HEK293T (cell line): Measurements from ENCODE around the gene SNAPC5.

ENCODE experiments used
- CTCF ChIA-PET: fragments of 350-600 bp; formaldehyde crosslinking; extraction: SDS; loops from one replicate; lab custom pipeline; 2021; ENCODE audit warnings: antibody characterized with exemption, inconsistent platforms; lab: Yijun Ruan, JAX
- POLR2A ChIA-PET: fragments of 350-600 bp; formaldehyde crosslinking; extraction: SDS; loops from one replicate; lab custom pipeline; 2020; ENCODE audit warnings: antibody characterized with exemption, inconsistent platforms; lab: Yijun Ruan, JAX
- DNase-seq: peaks from one replicate; pipeline ENCODE4 v3.0.0; 2012; ENCODE audit warnings: mixed read lengths; ENCODE audit errors: extremely low spot score
- ARNT ChIP-seq: fragments of 450-650 bp; IDR thresholded peaks from 2 replicates; pipeline ENCODE4 v1.6.1; 2017; ENCODE audit warnings: mild to moderate bottlenecking
- BHLHE40 ChIP-seq: fragments of 450-650 bp; IDR thresholded peaks from 2 replicates; pipeline ENCODE4 v1.6.1; 2016; ENCODE audit warnings: mild to moderate bottlenecking, moderate library complexity, borderline replicate concordance
- CTBP1 ChIP-seq: fragments of 450-650 bp; IDR thresholded peaks from 2 replicates; pipeline ENCODE4 v1.6.1; 2016; ENCODE audit warnings: borderline replicate concordance
- ELF4 ChIP-seq: fragments of 450-650 bp; IDR thresholded peaks from 2 replicates; pipeline ENCODE4 v1.6.1; 2017; ENCODE audit warnings: antibody characterized with exemption
- FOXA1 ChIP-seq: fragments of 450-650 bp; IDR thresholded peaks from 2 replicates; pipeline ENCODE4 v1.6.1; 2016; ENCODE audit warnings: mild to moderate bottlenecking
- FOXK2 ChIP-seq: fragments of 450-650 bp; IDR thresholded peaks from 2 replicates; pipeline ENCODE4 v1.6.1; 2016; ENCODE audit warnings: mild to moderate bottlenecking
- FOXM1 ChIP-seq: fragments of 450-650 bp; IDR thresholded peaks from 2 replicates; pipeline ENCODE4 v1.6.1; 2017; ENCODE audit warnings: mild to moderate bottlenecking, borderline replicate concordance
- HDGF ChIP-seq: fragments of 450-650 bp; IDR thresholded peaks from 2 replicates; pipeline ENCODE4 v1.6.1; 2017; ENCODE audit warnings: antibody characterized with exemption, borderline replicate concordance
- L3MBTL2 ChIP-seq: fragments of 450-650 bp; conservative IDR thresholded peaks from 2 replicates; pipeline ENCODE4 v1.6.1; 2016; ENCODE audit warnings: mild to moderate bottlenecking
- LEF1 ChIP-seq: fragments of 450-650 bp; IDR thresholded peaks from 2 replicates; pipeline ENCODE4 v1.6.1; 2017; ENCODE audit warnings: mild to moderate bottlenecking, borderline replicate concordance
- NFRKB ChIP-seq: fragments of 450-650 bp; IDR thresholded peaks from 2 replicates; pipeline ENCODE4 v1.6.1; 2016; ENCODE audit warnings: mild to moderate bottlenecking, moderate library complexity
- SP1 ChIP-seq: fragments of 450-650 bp; IDR thresholded peaks from 2 replicates; pipeline ENCODE4 v1.6.1; 2017
- SUZ12 ChIP-seq: fragments of 450-650 bp; IDR thresholded peaks from 2 replicates; pipeline ENCODE4 v1.6.1; 2016; ENCODE audit warnings: mild to moderate bottlenecking
- TARDBP ChIP-seq: fragments of 450-650 bp; IDR thresholded peaks from 2 replicates; pipeline ENCODE4 v1.6.1; 2016
- ZNF384 ChIP-seq: fragments of 450-650 bp; IDR thresholded peaks from 2 replicates; pipeline ENCODE4 v1.6.1; 2016
- TF ChIP-seq, protein P1 (sequence below): fragments of 450-650 bp; IDR thresholded peaks from 2 replicates; pipeline ENCODE4 v1.6.1; 2016

The SNAPC5 gene

DNA sequence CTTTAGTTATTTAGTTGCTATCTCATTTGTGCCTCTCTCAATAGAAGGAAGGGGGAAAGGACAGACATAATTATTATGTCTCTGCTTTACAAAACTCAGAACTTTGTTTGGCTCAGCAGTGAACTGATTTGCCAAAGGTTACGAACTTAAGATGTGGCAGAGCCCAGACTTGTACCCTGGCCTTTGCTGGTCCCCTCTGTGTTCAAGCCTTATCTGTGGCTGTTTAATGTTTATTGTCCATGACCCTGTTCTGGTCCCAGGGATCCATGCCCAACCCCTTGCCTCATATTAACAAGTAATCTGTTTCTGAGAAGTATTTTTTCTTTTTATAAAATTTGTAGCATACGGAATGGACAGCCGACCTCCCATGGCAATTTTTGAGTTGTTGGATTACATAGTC is 10.7 kb downstream of the SNAPC5 start:
- TF ChIP-seq ELF4 = no peak
- TF ChIP-seq CTBP1 = no peak
- TF ChIP-seq FOXA1 = no peak
- no peak for TF ChIP-seq SUZ12
- TF ChIP-seq FOXM1 = no peak
- TF ChIP-seq ZNF384 = no peak
- no peak for TF ChIP-seq ARNT
- TF ChIP-seq LEF1 = no peak
- TF ChIP-seq SP1 = no peak
- no peak for TF ChIP-seq FOXK2
- TF ChIP-seq BHLHE40 = no peak
- no peak for DNase-seq
- ChIA-PET POLR2A (interaction anchor here (1.6 kb wide), 1 partner anchor 11 kb away, joined by 4 read pairs; no protein-coding TSS in a partner anchor), CTCF (interaction anchor here (1.6 kb wide), 1 partner anchor 11 kb away, joined by 6 read pairs; the partner anchor contains the start of gene SNAPC5)

DNA sequence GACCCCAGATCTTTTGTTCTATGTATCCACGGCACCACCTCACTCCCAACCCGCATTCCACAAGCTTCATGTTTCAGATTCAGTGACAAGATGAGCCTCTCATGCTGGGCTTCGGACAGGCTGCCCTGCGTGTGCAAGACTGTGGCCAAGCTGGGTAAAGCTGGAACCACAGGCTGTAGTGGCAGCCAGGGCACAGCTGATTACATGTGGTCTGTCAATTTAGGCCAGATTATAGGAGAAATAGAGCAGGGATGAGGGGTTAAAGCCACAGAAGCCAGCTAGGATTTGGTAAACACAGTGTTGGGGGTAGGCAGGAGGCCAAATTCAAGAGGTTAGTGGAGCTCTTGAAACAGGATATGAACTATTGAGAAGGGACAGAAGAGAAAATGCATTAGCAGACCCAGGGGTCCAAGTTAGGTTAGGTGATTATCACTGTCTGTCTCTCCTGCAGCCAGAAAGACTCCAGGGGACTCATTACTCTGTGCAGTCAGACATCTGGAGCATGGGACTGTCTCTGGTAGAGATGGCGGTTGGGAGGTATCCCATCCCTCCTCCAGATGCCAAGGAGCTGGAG is 12.9 kb downstream of the SNAPC5 start:
- DNase-seq = no peak
- no peak for TF ChIP-seq FOXM1
- no peak for TF ChIP-seq FOXA1
- no peak for TF ChIP-seq L3MBTL2
- TF ChIP-seq CTBP1 = no peak
- TF ChIP-seq SUZ12 = no peak
- no peak for TF ChIP-seq FOXK2
- TF ChIP-seq, protein P1, sequence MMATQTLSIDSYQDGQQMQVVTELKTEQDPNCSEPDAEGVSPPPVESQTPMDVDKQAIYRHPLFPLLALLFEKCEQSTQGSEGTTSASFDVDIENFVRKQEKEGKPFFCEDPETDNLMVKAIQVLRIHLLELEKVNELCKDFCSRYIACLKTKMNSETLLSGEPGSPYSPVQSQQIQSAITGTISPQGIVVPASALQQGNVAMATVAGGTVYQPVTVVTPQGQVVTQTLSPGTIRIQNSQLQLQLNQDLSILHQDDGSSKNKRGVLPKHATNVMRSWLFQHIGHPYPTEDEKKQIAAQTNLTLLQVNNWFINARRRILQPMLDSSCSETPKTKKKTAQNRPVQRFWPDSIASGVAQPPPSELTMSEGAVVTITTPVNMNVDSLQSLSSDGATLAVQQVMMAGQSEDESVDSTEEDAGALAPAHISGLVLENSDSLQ = no peak
- TF ChIP-seq LEF1 = no peak
- no peak for TF ChIP-seq BHLHE40
- no peak for TF ChIP-seq HDGF
- no peak for TF ChIP-seq TARDBP
- TF ChIP-seq ARNT = no peak
- no peak for TF ChIP-seq SP1
- no peak for TF ChIP-seq ELF4
- TF ChIP-seq NFRKB = no peak
- no peak for TF ChIP-seq ZNF384
- POLR2A ChIA-PET = interaction anchor here (1.6 kb wide), 1 partner anchor 98 kb away, joined by 3 read pairs; the partner anchor contains the start of gene MAP2K1
- CTCF ChIA-PET = interaction anchor here (0.5 kb wide), 1 partner anchor 15 kb away, joined by 3 read pairs; no protein-coding TSS in a partner anchor

DNA sequence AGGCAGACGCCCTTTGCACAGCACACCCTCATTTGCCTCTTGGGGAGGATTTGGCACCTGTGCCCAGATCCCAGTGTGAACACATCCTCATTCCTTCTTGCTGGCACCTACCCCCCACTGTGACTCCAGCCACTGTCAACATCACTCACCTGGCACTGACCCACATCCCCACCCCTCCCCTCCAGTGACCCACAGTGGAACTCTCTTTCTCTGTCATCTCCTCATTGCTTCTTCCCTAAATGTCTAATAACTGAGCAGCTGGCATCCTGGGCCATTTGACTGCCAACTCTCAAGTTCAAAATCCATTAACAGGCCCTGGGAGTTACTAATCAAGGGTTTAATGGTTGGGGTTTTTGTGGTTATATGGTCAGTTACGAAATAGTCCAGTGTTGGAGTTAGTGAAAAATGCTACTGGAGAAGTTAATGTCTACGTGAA is 14.4 kb downstream of the SNAPC5 start:
- DNase-seq = no peak
- ChIA-PET CTCF (no interaction called here), POLR2A (no interaction called here)
- no peak for TF ChIP-seq FOXM1
- TF ChIP-seq SP1 = no peak
- TF ChIP-seq LEF1 = no peak
- TF ChIP-seq HDGF = no peak
- no peak for TF ChIP-seq BHLHE40
- no peak for TF ChIP-seq FOXK2

DNA sequence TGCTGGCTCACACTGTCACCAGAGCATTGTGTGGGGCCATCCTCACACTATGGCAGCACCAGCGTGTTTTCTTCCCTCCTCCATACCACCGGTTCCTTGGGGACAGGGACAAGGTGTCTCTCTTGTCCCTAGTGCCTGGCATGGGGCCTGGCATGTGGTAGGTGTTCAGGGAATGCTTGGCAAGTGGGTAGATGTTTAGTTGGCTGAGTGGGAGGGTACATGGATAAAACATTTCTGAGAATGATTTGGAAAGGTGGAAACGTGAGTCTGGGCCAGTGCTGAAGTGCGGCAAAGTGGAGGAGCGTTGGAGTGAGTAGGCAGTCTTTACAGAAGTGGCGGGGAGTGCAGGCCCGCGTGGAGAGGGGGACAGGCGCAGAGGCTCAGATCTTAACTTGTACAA is 15.0 kb downstream of the SNAPC5 start:
- no peak for TF ChIP-seq L3MBTL2
- no peak for TF ChIP-seq FOXK2
- no peak for TF ChIP-seq ZNF384
- no peak for TF ChIP-seq FOXA1
- TF ChIP-seq ARNT = no peak
- TF ChIP-seq SP1 = no peak
- no peak for TF ChIP-seq BHLHE40
- no peak for TF ChIP-seq TARDBP
- TF ChIP-seq HDGF = no peak
- no peak for TF ChIP-seq NFRKB
- no peak for TF ChIP-seq SUZ12
- ChIA-PET CTCF (no interaction called here), POLR2A (no interaction called here)
- DNase-seq = no peak

DNA sequence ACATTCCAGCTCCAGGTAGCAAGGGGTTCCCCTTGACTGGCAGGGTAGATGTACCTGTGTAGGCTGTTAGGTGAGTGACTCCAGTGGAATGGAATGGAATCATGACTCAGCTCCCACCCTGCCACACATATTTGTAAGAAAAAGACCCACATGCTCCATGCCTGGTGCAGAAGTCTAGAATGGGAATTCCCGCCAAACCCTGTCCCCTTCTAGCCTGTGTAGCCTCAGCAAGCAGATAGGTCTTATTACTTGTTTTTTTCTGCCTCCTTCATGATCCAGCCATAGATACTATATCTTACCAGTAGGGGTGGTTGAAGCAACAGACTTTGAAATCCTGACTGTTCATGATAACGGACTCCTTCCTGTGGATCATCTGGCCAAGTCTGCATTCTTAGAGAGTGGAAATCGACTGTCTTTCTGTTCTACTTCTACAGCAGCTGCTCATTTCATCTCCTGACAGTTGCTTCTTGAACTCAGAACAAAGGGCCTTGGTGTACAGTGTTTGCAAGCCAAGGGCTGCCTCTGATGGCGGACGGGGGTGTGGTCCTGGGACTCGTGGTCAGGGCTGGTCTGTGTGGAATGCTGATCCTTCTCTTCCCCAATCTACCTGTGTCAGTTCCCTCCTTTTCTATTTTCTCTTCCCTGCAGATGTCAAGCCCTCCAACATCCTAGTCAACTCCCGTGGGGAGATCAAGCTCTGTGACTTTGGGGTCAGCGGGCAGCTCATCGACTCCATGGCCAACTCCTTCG is 16.3 kb downstream of the SNAPC5 start:
- DNase-seq = no peak
- ChIA-PET POLR2A (no interaction called here), CTCF (interaction anchor here (0.6 kb wide), 1 partner anchor 22 kb away, joined by 5 read pairs; no protein-coding TSS in a partner anchor)
- TF ChIP-seq FOXM1 = no peak
- TF ChIP-seq TARDBP = no peak
- TF ChIP-seq, protein P1 = no peak
- no peak for TF ChIP-seq CTBP1
- no peak for TF ChIP-seq ZNF384
- no peak for TF ChIP-seq HDGF
- no peak for TF ChIP-seq L3MBTL2
- no peak for TF ChIP-seq ELF4
- TF ChIP-seq LEF1 = no peak
- TF ChIP-seq NFRKB = no peak
- no peak for TF ChIP-seq FOXA1
- no peak for TF ChIP-seq ARNT
- TF ChIP-seq BHLHE40 = no peak
- TF ChIP-seq SP1 = no peak
- no peak for TF ChIP-seq SUZ12
- no peak for TF ChIP-seq FOXK2

DNA sequence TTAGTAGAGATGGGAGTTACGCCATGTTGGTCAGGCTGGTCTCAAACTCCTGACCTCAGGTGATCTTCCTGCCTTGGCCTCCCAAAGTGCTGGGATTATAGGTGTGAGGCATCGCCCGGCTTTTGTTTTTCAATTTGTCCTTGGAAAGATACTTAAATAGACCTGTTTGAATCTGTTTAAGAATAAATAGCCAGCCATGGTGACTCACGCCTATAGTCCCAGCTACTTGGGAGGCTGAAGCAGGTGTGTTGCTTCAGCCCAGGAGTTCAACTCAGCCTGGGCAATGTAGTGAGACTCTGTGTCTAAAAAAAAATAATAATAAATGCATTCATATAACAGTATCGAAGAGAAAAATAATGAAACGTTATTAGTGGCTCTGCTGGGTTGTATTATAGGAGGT is 17.3 kb downstream of the SNAPC5 start:
- CTCF ChIA-PET = no interaction called here
- POLR2A ChIA-PET = no interaction called here
- TF ChIP-seq CTBP1 (no peak), L3MBTL2 (no peak), SUZ12 (no peak), HDGF (no peak), BHLHE40 (no peak), ELF4 (no peak), LEF1 (no peak), ARNT (no peak), TARDBP (no peak), FOXM1 (no peak), SP1 (no peak), ZNF384 (no peak), NFRKB (no peak), FOXK2 (no peak), FOXA1 (no peak)
- TF ChIP-seq, protein P1 = no peak
- no peak for DNase-seq
